ENCODE data around the gene EFL1.

EFL1 gene

GRCh38 chr15:82146576-82146975 is 116.0 kb downstream of the EFL1 start:
- DNase-seq: no peak

- no peak for DNase-seq
Measured at GRCh38 chr15:82143390-82144385, 118.8 kb downstream of the EFL1 start.

- DNase-seq: no peak
Measured at GRCh38 chr15:82140886-82141285, 121.6 kb downstream of the EFL1 start.

GRCh38 chr15:82139823-82140268 is 122.7 kb downstream of the EFL1 start:
- DNase-seq: no peak

- DNase-seq: no peak
Measured at GRCh38 chr15:82138306-82138705, 124.2 kb downstream of the EFL1 start.

- DNase-seq: no peak
Measured at GRCh38 chr15:82137261-82137660, 125.3 kb downstream of the EFL1 start.

GRCh38 chr15:82136120-82136519 is 126.4 kb downstream of the EFL1 start:
- DNase-seq: no peak

GRCh38 chr15:82135638-82136037 is 126.9 kb downstream of the EFL1 start:
- DNase-seq: no peak

GRCh38 chr15:82134461-82134860 is 128.1 kb downstream of the EFL1 start:
- DNase-seq: no peak

- DNase-seq: no peak
Measured at GRCh38 chr15:82133251-82133650, 129.3 kb downstream of the EFL1 start.

GRCh38 chr15:82132742-82133141 is 129.8 kb downstream of the EFL1 start:
- DNase-seq: no peak

- no peak for DNase-seq
Measured at GRCh38 chr15:82132096-82132495, 130.4 kb downstream of the EFL1 start.

- DNase-seq: no peak
Measured at GRCh38 chr15:82130248-82130647, 132.3 kb downstream of the EFL1 start.

- DNase-seq: no peak
Measured at GRCh38 chr15:82129761-82130160, 132.8 kb downstream of the EFL1 start.

GRCh38 chr15:82129149-82129692 is 133.3 kb downstream of the EFL1 start:
- no peak for DNase-seq

GRCh38 chr15:82128401-82129148 is 134.0 kb downstream of the EFL1 start:
- no peak for DNase-seq

- DNase-seq: no peak
Measured at GRCh38 chr15:82127581-82127980, 135.0 kb downstream of the EFL1 start.

- no peak for DNase-seq
Measured at GRCh38 chr15:82126346-82126745, 136.2 kb downstream of the EFL1 start.

GRCh38 chr15:82124331-82125263 is 137.9 kb downstream of the EFL1 start:
- DNase-seq: no peak

GRCh38 chr15:82122746-82123400 is 139.7 kb downstream of the EFL1 start:
- no peak for DNase-seq

- no peak for DNase-seq
Measured at GRCh38 chr15:82118040-82118439, 144.5 kb downstream of the EFL1 start.

GRCh38 chr15:82117296-82117695 is 145.2 kb downstream of the EFL1 start:
- DNase-seq: no peak

Data from NCI-H1436 (cell line).